ENCODE data around the gene ATP8A2.

ATP8A2 gene

DNA sequence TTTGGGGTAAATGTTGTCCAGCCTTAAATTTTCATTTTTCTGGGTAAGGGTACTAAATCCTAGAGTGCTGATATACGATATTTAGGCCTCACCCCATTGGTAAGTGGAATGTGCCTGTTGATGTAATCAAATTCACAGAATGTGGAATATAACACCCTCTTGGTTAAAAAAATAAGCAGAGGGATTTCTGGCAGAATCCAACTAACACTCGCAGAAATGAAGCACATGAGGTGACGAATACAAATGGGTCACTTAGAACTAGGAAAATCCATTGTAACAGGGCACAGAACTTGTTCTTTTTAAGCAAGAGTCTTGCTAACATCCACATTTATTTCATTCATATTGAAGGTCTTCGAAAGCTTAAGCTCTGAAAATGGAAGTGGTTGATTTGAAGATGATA is 359.8 kb downstream of the ATP8A2 start:
- DNase-seq (ENCODE audit: low read depth): no peak

DNA sequence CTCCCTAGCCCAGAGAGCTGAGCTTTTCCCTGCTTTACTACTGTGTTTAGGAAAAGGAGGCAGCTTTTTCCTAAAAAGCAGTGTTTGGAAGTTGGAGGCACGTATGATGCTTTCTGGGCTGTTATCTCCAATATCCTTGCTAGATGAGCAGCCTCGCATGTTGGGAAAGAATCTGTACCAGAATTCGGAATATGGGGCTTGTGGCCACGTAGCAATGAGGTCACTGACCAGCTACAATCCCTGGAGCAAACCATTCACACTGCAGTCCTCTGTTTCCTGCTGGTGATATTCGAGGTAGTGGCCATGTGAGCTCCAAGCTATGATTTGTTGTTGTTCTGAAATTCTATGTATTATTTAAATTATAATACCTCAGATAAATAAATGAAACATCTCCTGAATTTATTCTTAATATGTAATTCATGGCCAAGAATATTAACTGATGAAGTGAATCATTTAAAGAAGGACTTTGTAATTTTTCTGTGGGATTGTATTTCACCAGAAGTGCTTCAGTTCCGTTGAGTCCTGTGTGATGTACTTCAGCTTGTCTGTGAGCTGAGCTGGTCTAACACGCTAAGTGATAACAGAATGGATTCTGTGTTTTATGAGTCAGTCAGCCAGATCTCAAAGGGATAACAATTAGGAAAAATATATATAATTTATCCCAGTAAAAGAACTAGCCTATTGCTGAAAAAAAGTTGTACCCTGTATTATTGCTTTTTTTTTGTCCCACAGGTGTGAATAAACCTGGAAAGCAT is 360.5 kb downstream of the ATP8A2 start:
- peak; percentile 36 for DNase-seq (ENCODE audit: low read depth)

DNA sequence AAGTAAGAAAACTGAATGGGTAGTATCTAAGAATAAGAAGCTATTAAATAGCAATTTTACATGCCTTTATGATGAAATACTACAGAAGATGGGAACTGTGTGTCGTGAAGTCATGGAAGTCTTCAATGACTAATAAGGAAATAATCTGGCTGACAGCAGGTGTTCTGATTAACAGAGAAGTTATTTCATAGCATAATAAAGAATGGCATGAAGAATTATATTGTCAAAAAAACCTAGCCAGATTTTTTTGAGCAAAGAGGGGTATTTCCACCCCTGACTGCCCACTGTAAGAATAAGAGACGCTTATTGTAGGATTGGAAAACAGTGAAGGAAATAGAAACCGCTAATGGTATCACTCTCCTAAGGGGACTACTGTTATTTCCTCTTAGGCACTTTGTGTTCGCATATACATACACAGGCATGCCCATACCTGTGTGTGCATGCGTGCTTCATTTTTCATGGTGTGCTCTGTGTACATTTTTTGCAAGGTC is 361.3 kb downstream of the ATP8A2 start:
- DNase-seq (ENCODE audit: low read depth): peak; percentile 41

DNA sequence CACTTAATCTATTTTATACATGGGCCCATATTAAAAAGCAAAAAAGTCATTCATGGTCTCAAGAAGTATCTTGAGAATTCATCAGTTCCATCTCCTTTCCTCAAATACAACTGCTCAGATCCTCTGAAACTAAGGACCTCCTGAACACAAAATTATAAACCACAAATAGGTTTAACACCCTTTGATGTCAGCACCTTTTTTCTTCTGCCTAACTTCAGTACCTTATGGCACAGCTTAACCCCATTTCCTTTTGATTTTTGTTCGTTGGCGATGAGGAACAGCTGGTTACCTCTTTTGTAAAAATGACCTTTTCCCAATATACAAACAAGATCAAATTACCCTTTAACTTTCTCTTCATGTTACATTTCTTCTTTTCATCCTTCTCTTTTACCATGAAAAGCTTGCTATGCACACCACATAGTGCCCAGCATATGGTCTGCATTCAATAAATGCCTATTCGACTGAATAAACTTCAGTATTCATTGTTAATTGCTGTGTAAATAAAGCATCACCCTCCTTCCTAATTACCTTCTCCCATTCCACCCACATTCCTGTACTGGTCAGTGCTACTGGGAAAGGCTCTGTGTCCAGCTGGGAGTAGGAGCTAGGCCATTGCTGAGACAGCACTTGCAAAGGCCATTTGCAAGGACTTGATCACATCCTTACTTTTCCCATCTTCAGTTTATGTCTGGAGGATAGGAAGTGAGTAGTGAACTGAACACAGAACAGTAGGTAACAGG is 362.1 kb downstream of the ATP8A2 start:
- DNase-seq (ENCODE audit: low read depth): no peak

DNA sequence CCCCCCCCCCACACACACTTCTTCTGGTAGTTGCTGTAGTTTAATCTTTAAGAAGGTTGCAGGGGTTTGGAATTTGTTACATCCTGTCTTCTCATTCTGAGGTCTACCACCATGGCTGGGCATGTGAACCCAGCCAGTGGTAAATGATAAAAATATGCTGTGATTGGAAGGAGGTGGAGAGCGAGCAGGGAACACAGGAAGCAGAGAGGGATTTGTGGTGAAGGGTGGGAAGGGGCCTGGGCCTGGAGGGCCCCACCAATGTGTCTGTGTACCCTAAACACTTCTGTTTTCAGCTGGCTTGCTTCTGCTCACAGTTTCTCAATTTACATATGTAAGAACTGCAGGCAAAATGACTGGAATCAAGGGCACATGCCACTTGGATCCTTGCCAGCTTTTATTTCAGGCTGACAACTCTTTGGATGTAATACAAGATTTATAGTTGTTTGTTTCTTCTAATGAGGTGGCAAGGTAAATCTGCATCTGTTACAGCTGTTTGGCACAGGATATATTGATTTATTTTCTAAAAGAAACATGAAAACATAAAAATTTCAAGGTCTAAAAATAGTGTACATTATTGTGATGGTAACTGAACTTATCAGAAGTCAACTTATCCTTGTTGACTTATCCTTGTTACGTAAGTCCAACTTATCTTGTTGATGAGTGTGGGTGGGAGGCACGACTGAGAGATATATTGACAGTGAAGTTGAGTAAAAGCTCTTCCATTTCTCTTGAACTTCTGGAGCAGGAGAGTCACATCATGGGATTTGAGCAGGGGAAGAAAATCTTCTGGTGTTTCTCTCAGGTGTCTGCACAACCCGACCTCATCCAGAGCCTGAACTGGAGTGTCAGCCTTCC is 366.8 kb downstream of the ATP8A2 start:
- peak; percentile 29 for DNase-seq (ENCODE audit: low read depth)

DNA sequence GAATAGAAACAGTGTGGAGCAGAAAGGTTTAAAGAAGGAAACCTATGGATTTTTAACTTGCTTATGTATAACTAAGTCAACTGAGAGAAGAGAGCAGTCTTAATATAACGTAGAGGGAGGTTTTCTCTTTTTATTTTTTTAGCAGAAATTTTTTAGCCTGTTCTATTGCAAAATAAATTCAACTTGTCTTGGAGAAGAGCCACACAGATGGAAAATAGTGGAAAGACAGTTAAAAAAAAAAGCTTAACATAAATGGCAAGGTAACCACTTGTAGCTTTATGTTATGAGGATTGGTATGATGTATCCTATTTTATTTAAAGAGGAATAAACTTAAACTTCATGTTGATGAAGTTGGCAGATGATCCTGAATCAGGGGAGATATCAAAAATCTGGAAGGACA is 367.6 kb downstream of the ATP8A2 start:
- DNase-seq (ENCODE audit: low read depth): no peak

DNA sequence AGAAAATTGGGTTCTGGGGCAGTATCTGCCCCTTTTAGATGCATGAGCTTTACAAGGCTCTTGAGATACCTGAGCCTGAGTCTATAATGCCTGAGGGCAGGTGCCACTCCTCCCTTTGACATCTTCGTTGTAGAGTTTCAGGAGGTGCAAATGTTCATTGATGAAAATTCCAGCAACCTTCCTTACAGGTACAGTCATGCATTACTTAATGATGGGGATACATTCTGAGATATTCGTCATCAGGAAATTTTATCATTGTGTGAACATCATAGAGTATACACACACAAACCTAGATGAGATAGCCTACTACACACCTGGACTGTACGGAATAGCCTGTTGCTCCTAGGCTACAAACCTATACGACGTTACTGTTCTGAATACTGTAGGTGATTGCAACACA is 370.0 kb downstream of the ATP8A2 start:
- DNase-seq (ENCODE audit: low read depth): no peak

DNA sequence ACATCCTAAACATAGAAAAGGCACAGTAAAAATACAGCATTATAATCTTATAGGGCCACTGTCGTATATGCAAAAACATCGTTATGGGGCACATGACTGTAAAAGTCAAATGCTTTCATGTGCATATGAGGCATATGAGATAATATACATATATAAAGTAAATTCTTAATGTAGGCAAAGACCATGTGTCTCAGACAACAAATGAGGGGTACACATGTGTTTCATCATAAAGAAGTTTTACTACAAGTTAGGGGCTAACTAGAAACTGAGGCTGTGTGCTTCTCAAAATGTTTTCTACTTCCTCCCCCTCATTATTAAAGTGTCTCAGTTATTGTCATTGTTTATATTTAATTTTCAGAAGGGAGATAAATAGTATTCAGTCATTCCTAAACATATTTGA is 370.4 kb downstream of the ATP8A2 start:
- DNase-seq (ENCODE audit: low read depth): no peak

DNA sequence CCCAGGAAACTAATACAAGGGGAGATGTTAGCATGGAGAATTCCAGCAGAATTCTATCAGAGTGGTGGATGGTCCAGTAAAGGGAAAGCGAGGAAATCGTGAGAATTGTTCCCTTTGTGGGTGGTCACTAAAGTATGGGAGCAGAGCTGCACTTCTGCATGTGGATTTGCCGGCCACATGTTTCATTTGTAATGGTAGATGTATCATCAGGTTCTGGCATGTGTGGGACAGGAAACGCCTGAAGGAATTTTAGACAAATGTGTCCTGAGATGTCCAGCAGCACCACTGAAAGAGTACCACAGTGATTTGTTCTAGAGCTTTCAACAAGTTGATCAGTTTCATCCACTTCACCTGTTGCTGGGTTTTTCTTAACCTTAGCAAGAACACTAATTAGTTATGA is 371.6 kb downstream of the ATP8A2 start:
- DNase-seq (ENCODE audit: low read depth): no peak

DNA sequence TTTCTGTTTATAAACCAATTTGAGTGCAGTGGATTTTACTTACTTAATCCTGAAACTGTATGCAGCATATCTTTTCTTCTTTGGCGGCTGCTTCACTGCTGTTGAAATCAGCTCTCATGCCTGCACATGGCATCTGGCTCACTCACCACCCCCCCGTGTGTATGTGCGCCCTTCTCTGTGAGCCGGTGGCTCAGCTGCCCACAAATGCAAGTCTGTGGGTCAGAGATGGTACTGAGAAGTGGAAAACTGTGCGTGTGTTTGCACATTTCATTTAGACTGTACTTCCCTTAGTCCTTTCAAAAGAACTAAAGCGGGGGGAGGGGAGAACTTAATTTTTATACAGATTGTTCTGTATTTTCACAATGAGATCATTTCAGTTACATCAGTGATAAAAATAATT is 372.4 kb downstream of the ATP8A2 start:
- DNase-seq (ENCODE audit: low read depth): no peak

DNA sequence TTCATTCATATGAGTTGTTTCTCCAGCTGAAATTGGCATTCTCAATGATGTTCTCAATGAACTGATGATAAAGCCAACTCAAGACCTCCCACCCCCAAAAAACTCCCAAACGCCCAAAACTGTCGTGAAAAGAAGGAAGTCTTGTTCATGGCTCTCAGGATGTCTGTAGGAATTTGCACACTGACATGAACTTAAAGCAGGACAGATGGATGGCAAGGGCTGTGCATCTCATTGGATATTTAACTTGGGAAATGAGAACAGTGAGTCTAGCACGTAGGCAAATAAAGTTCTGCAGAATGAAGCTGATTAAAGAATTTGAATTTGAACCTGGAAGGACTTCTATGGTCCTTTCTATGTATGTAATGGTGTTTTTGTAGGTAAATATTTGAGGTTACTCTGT is 374.4 kb downstream of the ATP8A2 start:
- no peak for DNase-seq (ENCODE audit: low read depth)

DNA sequence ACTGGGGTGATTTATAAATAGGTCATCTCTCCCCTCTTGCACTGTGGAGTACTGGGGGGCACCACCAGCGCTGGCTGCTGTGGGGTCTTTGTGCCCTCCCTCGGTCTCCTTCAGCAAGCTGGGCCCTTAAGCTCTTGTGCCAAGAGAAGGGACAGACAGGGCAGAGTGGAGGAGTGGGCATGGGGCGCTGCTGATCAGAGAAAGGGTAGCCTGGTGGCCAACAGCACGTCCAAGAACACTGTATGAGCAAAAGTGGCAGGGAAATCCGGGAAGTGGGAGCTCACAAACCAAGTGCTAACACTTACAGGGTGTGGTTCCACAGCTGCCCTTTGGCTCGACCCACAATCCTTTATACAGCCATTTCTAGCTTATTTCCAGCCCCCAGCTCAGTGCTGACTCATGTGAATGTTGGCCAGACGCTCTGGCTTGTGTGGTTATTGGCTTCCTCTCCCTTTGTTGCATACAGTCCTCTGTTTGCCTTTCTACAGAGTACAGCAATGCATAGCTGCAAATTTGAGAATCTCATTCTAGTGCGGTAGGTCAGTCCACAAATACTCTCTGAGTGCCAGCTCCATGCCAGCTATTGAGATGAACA is 381.3 kb downstream of the ATP8A2 start:
- DNase-seq (ENCODE audit: low read depth): peak; percentile 72

DNA sequence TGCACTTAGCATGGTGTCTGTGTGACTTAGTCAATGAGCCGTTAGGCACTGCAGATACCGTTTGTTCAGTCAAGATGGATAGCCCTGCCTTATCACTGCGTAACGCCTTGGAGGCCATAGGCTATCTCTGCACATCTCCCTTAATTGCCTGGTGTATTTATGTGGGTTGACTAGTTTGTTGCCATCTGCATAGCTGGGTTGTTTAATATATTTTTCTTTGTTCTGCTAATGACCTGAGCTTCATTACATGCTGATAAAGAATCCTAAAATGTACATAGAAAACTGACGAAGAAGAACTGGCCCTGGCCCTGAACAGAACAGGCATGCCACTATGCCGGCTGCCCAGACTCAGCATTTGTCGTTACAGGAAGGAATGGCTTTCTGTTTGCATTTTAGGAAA is 382.2 kb downstream of the ATP8A2 start:
- no peak for DNase-seq (ENCODE audit: low read depth)

DNA sequence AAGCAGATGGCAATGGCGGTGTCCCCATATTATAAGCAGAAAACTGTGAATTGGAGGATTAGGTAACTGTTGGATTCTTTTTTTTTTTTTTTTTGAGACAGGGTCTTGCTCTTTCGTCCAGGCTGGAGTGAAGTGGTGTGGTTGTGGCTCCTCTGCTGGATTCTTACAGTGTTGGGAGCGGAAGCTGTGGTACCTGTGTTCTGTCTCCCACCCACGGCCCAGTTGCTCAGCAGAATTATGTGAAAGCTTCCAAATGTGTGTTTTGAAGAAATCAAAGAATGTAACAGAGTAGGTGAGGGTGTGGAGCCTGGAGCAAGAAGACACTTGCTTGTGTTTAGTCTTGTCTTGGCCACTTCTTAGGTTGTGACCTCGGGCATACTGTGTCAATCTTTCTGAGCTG is 384.5 kb downstream of the ATP8A2 start:
- no peak for DNase-seq (ENCODE audit: low read depth)

DNA sequence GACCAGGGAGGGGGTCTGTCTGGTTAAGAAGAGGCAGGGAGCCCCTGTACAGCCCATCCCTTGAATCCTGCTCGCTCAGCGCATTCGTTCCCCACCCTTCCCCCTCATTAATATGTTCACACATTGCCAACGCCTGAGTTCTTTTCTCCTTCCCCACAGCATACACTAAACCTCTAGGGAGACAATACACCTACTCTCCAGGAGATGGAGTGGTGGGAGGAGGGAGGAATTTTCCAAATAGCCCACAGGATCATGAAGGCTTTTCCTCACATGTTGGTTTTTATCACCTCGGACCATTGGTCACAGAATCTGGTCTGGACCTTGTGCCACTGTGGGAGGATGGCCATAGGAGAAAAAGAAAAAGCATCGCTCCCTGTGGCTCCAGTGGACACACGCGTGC is 385.1 kb downstream of the ATP8A2 start:
- DNase-seq (ENCODE audit: low read depth): no peak

DNA sequence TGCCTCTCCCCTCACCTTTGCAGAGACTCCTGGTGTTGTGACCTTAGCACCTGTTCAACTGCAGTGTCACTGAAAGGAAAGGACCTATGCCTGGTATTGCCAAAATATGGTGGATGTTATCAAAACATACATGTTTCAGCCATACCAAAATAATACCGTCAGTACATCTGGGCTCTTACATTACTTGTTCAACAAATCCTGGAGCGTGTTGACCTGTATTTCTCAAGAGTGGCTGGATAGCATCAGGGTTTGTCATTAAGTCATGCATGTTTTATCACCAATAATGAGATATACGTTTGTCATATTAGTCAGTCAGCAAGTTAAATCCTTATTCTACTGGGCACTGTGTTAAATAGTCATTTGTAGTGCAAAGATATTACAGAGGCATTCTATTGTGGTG is 389.3 kb downstream of the ATP8A2 start:
- no peak for DNase-seq (ENCODE audit: low read depth)

DNA sequence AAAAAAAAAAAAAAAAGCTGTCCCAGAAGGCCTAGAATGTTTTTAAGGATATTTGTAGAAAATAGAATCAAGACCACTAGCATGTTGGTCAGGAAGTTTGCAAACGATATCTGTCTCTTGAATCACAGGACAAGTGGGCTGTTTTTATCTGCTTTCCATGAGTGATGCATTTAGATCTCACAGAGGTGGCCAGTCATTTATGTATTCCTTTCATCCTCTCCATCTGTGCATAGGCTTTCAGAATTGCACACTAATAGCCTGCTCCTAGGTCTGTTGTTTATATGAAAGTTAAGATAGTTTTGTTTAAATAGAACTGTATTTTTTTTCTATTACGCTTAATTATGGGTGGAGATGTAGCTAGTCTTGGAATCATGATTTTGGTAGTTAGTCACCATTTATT is 390.5 kb downstream of the ATP8A2 start:
- DNase-seq (ENCODE audit: low read depth): no peak

DNA sequence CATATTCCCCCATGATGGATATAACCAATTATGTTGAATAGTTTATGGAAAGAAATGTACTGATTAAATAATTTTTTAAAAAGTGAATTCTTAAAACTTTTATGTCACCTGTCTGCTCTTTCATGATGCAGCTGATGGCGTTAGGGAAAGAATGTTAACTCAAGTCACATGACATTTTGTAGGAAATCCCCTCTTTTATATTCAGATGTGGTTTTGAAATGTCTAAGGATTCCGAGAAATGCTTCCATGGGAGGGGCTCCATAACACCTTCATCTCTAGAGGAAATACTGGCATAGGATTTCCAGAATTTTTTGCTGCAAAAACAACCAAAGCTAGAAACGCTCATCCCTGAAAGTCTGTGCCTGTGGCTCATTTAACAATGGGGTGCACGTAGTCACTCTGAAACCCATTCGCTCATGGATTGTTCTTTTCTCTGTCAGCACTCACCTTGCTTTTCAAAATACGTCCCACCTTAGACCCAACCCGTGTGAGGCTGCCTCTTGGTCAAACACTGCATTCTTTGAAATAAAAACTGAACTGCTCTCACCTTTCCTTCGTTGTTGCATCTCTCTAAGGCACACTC is 391.1 kb downstream of the ATP8A2 start:
- DNase-seq (ENCODE audit: low read depth): no peak

DNA sequence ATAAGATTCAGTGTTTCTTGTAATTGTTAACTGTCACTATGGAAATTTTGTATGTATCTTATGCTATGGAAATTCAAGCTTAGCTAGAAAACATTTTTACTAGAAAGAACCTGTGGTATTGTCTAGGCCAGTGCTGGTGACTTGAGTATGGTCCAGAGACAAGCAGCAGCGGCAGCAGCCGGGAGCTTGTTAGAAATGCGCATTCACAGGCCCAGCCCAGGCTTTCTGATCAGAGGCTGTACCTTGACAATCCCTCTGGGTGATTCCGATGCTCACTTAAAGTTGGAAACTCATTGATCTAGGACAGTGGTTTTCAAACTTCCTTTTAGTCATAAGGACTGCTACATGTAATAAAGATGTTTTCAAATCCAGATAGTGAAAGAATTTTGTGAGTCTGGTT is 392.6 kb downstream of the ATP8A2 start:
- DNase-seq (ENCODE audit: low read depth): no peak

DNA sequence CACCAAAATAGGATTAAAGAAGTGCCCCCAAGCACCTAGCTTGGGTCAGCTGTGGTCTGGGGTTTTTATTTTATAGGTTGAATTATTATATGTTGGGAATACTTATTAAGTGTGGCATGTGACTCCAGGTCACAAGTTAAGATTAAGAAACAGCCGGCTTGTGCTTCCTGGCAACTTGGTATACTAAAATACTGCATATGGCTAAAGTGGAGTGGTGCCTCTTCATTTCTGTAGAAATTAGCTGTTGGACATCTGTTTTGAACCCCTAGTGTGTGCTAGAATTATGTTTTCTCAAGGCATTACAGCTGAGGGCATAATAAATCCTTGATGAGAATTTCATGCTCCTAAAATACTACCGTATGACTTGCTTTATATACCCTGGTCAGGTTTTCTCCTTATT is 393.5 kb downstream of the ATP8A2 start:
- DNase-seq (ENCODE audit: low read depth): no peak

DNA sequence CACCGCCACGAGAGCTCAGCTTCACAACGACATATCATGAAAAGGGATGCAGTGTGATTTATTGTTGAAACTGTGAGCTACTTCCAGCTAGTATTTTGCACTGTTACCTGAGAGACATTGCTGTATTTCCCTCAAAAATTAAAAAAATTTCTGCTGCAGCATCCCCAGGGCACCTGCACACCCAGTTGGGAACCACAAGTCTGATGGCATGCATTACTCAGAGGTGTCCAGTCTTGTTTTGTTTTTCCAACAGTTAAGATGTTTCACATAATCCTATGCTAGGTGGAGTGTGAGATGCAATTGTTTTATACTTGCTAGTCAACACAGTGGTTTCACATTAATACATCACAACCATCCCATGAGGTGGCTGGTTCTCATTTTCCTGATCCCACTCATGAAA is 394.8 kb downstream of the ATP8A2 start:
- DNase-seq (ENCODE audit: low read depth): no peak

DNA sequence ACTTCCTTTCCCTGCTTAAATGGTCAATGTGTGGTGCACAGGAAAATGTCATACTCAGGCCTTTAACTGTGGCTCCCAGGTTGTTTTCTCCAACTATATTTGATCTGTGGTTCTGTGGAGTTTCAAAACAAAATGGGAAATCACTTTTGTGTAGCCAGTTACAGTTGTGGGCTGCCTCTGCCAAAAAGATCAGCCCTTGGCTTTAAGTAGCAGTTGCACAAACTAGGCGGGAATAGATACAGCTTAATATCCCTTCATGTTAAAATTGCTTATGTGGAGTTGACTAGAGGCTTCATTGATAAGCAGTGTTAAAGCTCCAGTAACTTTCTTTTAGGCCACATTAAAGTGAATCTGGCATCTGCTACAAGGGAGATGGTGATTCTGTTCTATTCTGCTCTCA is 395.2 kb downstream of the ATP8A2 start:
- no peak for DNase-seq (ENCODE audit: low read depth)

All from iris pigment epithelial cell (primary cell).